ENCODE measurements around the gene HERC2.

The HERC2 gene

GRCh38 chr15:28192772-28193171, 129.2 kb downstream of the HERC2 start:
- Histone ChIP-seq H3K4me2 (peak overlapping the region; percentile 42), H3K9ac (no peak overlapping the region), H3K27ac (peak overlapping the region; percentile 10; the same call in 1 of the 2 replicates), H3K4me1 (peaks cover 14% of the 10 kb centered on the region), H4K20me1 (no peaks in the 10 kb centered on the region), H3K36me3 (peaks cover 68% of the 10 kb centered on the region), H3K9me3 (no peaks in the 10 kb centered on the region), H3K27me3 (no peaks in the 10 kb centered on the region), H3K4me3 (no peak overlapping the region)
- TF ChIP-seq Cebpa-rat (IDR thresholded peaks at IDR 0.05) = no peak

DNA sequence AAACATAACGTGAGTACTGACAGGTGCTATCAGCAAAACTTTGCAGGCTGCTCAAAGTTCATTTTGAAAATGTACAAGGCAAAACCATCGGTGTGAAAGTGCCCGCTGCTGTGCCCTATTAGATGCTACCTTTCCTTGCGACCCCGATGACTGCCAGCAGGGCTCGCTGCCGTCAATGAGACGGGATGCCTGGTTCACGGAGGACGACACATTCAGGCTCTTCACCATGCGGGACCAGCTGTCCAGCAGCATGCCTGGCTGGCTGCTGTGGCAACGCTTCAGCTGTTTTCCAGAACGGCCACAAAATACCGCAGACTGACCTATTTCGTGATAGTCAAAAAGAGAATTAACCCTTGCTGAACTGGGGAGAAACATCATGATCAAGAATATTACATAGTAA, 130.1 kb downstream of the HERC2 start:
- no peaks in the 10 kb centered on the region for H4K20me1 ChIP-seq

GRCh38 chr15:28190391-28191174, 131.4 kb downstream of the HERC2 start:
- H3K36me3 ChIP-seq = peaks cover 74% of the 10 kb centered on the region
- no peaks in the 10 kb centered on the region for H3K9me3 ChIP-seq

More for the DNA sequence above, 130.1 kb downstream of the HERC2 start:
- H3K4me2 ChIP-seq = peak overlapping the region; percentile 42
- TF ChIP-seq Cebpa-rat (IDR thresholded peaks at IDR 0.05) = no peak
- peaks cover 14% of the 10 kb centered on the region for H3K4me1 ChIP-seq
- peaks cover 69% of the 10 kb centered on the region for H3K36me3 ChIP-seq
- no peak overlapping the region for H3K9ac ChIP-seq
- 0 out of 2 replicates have a peak overlapping the region, but pooled peaks have one; percentile 10 for H3K27ac ChIP-seq
- no peaks in the 10 kb centered on the region for H3K9me3 ChIP-seq
- no peaks in the 10 kb centered on the region for H3K27me3 ChIP-seq
- H3K4me3 ChIP-seq = no peak overlapping the region

DNA sequence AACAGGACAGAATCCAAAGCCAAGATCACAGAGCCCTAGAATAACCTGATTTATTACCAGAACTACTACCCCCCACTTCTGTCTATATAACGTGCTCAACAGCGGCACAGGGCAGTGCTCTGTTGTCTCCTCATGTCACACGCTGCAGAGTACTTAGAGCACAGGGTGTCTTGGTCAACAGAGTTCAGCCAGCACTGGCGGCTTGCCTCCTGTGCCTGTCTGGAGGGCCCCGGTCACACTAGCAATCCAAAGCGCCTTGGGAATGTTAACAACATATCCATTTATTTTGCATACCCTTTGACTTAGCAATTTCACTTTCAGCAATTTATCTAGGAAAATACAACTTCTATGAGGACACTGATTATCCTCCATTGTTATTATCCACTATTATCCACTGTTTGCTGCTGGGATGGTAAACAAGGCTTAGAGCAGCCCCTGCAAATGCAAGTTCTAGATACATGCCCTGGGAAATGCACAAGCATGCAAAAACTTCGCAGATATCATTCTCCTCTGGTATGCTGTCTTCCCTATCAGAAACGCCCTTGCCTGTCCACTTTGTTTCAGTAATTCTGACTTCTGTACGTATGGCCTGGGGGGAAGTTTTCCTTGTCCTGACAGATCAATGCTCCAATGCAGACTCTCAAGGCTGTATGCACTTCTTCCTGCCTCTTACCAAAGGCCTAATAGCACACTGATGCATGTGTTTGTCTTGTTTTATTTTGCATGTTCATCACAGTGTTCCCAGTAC, 136.7 kb downstream of the HERC2 start:
- Histone ChIP-seq H4K20me1 (no peaks in the 10 kb centered on the region), H3K9me3 (no peaks in the 10 kb centered on the region), H3K4me2 (no peak overlapping the region), H3K4me3 (no peak overlapping the region), H3K9ac (no peak overlapping the region), H3K27ac (no peak overlapping the region), H3K36me3 (peaks cover 85% of the 10 kb centered on the region), H3K4me1 (no peaks in the 10 kb centered on the region), H3K27me3 (no peaks in the 10 kb centered on the region)
- TF ChIP-seq Cebpa-rat (IDR thresholded peaks at IDR 0.05) = no peak

More at GRCh38 chr15:28190391-28191174, 131.4 kb downstream of the HERC2 start:
- no peak for TF ChIP-seq Cebpa-rat (IDR thresholded peaks at IDR 0.05)
- no peak overlapping the region for H3K27ac ChIP-seq
- H3K4me1 ChIP-seq = peaks cover 14% of the 10 kb centered on the region
- H3K4me2 ChIP-seq = no peak overlapping the region
- H3K9ac ChIP-seq = no peak overlapping the region
- no peaks in the 10 kb centered on the region for H3K27me3 ChIP-seq
- H3K4me3 ChIP-seq = no peak overlapping the region
- no peaks in the 10 kb centered on the region for H4K20me1 ChIP-seq

GRCh38 chr15:28184166-28184565, 137.8 kb downstream of the HERC2 start:
- Histone ChIP-seq H3K27ac (no peak overlapping the region), H3K4me1 (no peaks in the 10 kb centered on the region), H4K20me1 (no peaks in the 10 kb centered on the region), H3K9ac (no peak overlapping the region), H3K9me3 (no peaks in the 10 kb centered on the region), H3K36me3 (peaks cover 84% of the 10 kb centered on the region), H3K4me2 (no peak overlapping the region), H3K27me3 (no peaks in the 10 kb centered on the region), H3K4me3 (no peak overlapping the region)
- TF ChIP-seq Cebpa-rat (IDR thresholded peaks at IDR 0.05) = no peak

DNA sequence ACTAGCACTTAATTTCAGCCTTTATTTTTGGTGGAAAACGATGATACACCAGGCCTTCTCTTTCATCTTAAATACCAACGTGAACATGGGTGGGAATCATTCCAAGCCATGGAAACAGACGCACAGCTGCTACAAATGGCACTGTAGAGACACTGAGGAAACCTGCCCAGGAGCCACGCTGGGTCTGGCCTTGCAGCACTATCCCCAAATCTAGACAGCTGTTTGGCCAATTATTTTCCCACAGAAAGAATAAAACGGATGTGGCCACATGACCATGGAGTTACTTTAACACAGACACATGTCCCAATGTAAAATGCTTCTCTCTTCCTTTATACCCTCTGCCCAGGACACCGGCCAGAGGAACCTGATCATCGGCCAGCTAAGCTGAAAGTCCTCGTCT, 139.2 kb downstream of the HERC2 start:
- H3K4me3 ChIP-seq = no peak overlapping the region
- H3K27me3 ChIP-seq = no peaks in the 10 kb centered on the region
- TF ChIP-seq Cebpa-rat (IDR thresholded peaks at IDR 0.05) = no peak
- no peak overlapping the region for H3K4me2 ChIP-seq
- peaks cover 80% of the 10 kb centered on the region for H3K36me3 ChIP-seq
- no peaks in the 10 kb centered on the region for H4K20me1 ChIP-seq
- no peak overlapping the region for H3K27ac ChIP-seq
- no peak overlapping the region for H3K9ac ChIP-seq
- H3K9me3 ChIP-seq = no peaks in the 10 kb centered on the region
- no peaks in the 10 kb centered on the region for H3K4me1 ChIP-seq

DNA sequence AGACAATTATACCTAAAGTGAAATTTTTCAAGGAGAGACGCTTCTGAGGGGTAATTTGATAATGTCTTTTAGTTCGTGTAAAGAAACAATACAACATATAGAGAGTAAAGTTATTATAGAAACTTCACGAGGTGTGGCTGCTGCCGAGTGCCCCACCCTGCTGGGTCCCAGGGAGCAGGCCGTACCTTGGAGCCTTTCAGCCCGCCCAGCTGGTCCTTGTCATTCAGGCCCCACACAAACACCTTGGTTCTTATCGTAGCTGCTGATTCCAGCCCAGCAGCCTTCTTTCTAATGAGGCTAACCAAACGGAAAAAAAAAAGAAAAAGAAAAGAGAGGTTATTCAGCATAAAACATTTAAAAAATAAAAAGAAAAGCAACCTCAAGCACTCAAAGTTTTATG, 139.8 kb downstream of the HERC2 start:
- Histone ChIP-seq H3K9me3 (no peaks in the 10 kb centered on the region), H3K4me1 (no peaks in the 10 kb centered on the region), H3K36me3 (peaks cover 75% of the 10 kb centered on the region), H3K27ac (no peak overlapping the region), H4K20me1 (no peaks in the 10 kb centered on the region), H3K4me3 (no peak overlapping the region), H3K4me2 (no peak overlapping the region), H3K27me3 (no peaks in the 10 kb centered on the region), H3K9ac (no peak overlapping the region)
- TF ChIP-seq Cebpa-rat (IDR thresholded peaks at IDR 0.05) = no peak

GRCh38 chr15:28181366-28181765, 140.6 kb downstream of the HERC2 start:
- Histone ChIP-seq H3K4me1 (no peaks in the 10 kb centered on the region), H3K9ac (no peak overlapping the region), H3K27ac (no peak overlapping the region), H3K9me3 (no peaks in the 10 kb centered on the region), H3K4me3 (no peak overlapping the region), H3K36me3 (peaks cover 74% of the 10 kb centered on the region), H4K20me1 (no peaks in the 10 kb centered on the region), H3K4me2 (no peak overlapping the region), H3K27me3 (no peaks in the 10 kb centered on the region)
- TF ChIP-seq Cebpa-rat (IDR thresholded peaks at IDR 0.05) = no peak

- Histone ChIP-seq H3K4me2 (no peak overlapping the region), H3K27me3 (no peaks in the 10 kb centered on the region)
Measured at GRCh38 chr15:28179270-28179669, 142.7 kb downstream of the HERC2 start.

DNA sequence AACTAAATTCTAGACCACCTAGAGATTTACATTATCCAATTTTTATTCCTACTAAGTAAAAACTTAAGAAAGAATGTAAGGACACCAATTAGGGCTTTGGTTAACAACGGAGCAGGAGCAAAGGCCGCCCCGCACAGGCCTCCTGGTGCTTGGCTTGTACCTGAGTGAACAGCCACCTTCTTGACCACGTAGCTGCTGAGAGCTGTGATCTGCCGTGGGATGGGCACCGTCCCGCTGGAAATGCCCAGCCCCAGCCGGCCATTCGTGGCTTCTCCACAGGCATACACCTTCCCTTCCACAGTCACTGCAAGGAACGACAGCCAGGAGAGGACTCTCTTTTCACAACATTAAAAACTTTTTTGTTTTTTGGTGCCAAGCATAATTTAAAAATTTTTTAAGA, 143.3 kb downstream of the HERC2 start:
- H3K4me1 ChIP-seq = no peaks in the 10 kb centered on the region
- H3K4me2 ChIP-seq = no peak overlapping the region
- H3K27me3 ChIP-seq = no peaks in the 10 kb centered on the region
- H3K9me3 ChIP-seq = no peaks in the 10 kb centered on the region
- no peaks in the 10 kb centered on the region for H4K20me1 ChIP-seq
- no peak overlapping the region for H3K4me3 ChIP-seq
- peaks cover 79% of the 10 kb centered on the region for H3K36me3 ChIP-seq
- no peak for TF ChIP-seq Cebpa-rat (IDR thresholded peaks at IDR 0.05)
- no peak overlapping the region for H3K9ac ChIP-seq
- H3K27ac ChIP-seq = no peak overlapping the region

More at GRCh38 chr15:28179270-28179669, 142.7 kb downstream of the HERC2 start:
- Histone ChIP-seq H3K27ac (no peak overlapping the region), H3K9ac (no peak overlapping the region), H3K4me1 (no peaks in the 10 kb centered on the region), H3K4me3 (no peak overlapping the region), H3K36me3 (peaks cover 79% of the 10 kb centered on the region), H4K20me1 (no peaks in the 10 kb centered on the region), H3K9me3 (no peaks in the 10 kb centered on the region)
- no peak for TF ChIP-seq Cebpa-rat (IDR thresholded peaks at IDR 0.05)
